Upper lobe of left lung (tissue), 6 donors: Measurements from ENCODE around the gene ELOA. TPM values are rescaled to one million over a fixed set of nuclear protein-coding genes. Genes with fewer than 3 reads are reported as not detected.

Source experiments
- ATAC-seq, 2 donors: fragments of 200-7000 bp; cut with Tn5 transposase; one replicate each; pipeline ENCODE4 v1.9.1; 2022; ENCODE audit warnings: mild to moderate bottlenecking in 2 of 2, moderate library complexity in 2 of 2; ENCODE audit not compliant: low FRiP score in 2 of 2
- DNase-seq, 2 donors: peaks; one replicate each; pipeline ENCODE4 v3.0.0-alpha.2; 2019 to 2020
- H3K27ac ChIP-seq, 4 donors: fragments of 200-600 bp; sonication (generic); one replicate each; pipeline ENCODE4 v1.5.1; 2016 to 2019
- H3K27me3 ChIP-seq, 4 donors: fragments of 200-600 bp; sonication (generic); one replicate each; pipeline ENCODE4 v1.5.1; 2017 to 2019
- H3K36me3 ChIP-seq, 4 donors: fragments of 200-600 bp; sonication (generic); one replicate each; pipeline ENCODE4 v1.5.1; 2016 to 2019
- H3K4me1 ChIP-seq, 4 donors: fragments of 200-600 bp; sonication (generic); one replicate each; pipeline ENCODE4 v1.5.1; 2018 to 2019
- H3K4me3 ChIP-seq, 4 donors: fragments of 200-600 bp; sonication (generic); one replicate each; pipeline ENCODE4 v1.5.1; 2017 to 2019; ENCODE audit warnings: mild to moderate bottlenecking in 2 of 4, moderate library complexity in 1 of 4
- H3K9me3 ChIP-seq, 4 donors: fragments of 200-600 bp; sonication (generic); one replicate each; pipeline ENCODE4 v1.5.1; 2018 to 2019
- CTCF ChIP-seq, 6 experiments: fragments of 450-650 bp in 4 of 6; fragments of 200-600 bp in 2 of 6; sonication (generic) in 2 of 6; IDR thresholded peaks; one replicate each; pipeline ENCODE4 v1.5.1; 2016 to 2019; ENCODE audit warnings: antibody characterized with exemption in 6 of 6
- EP300 ChIP-seq, 4 donors: sonication (generic); formaldehyde crosslinking; IDR thresholded peaks; one replicate each; pipeline ENCODE4 v1.5.1; 2017; ENCODE audit warnings: antibody characterized with exemption in 4 of 4, control low read depth in 2 of 4
- POLR2A ChIP-seq, 4 donors: fragments of 450-650 bp; IDR thresholded peaks; one replicate each; pipeline ENCODE4 v1.5.1; 2016 to 2017; ENCODE audit warnings: antibody characterized with exemption in 4 of 4, mild to moderate bottlenecking in 2 of 4
- POLR2AphosphoS5 ChIP-seq, 2 donors: sonication (generic); formaldehyde crosslinking; IDR thresholded peaks; one replicate each; pipeline ENCODE4 v1.5.1; 2017; ENCODE audit warnings: antibody characterized with exemption in 2 of 2
- WGBS, 2 donors: methylation state at CpG; one replicate each; pipeline ENCODE4 v1.1.5; 2017 to 2018; 5-methylcytosine and 5-hydroxymethylcytosine counted together
- total RNA-seq, 6 donors: library from RNA; depleted of rRNA in 4 of 6; stranded (reverse); fragments of >200 nt in 4 of 6; gene quantifications; one replicate each; pipeline versions ENCODE4 v1.1.0 to v1.2.1, GENCODE V29; 2016 to 2021
- donor health status: DM: no; HTN: no; CAD: no; lungs with moderate emphysema.
- donor health status: DM: no; HTN: yes; CAD: no; lungs with severe emphysema.

The ELOA gene
- total RNA-seq, 6 donors from 2014 or later, result 43.2 to 71.2 (median 59.0) TPM

- Histone ChIP-seq H3K9me3 (no peaks in the 10 kb centered on the region), H3K4me3 (no peak overlapping the region), H3K36me3 (peaks cover 60 to 77% (median 64%) of the 10 kb centered on the region in 4 donors), H3K27ac (no peak overlapping the region), H3K4me1 (peaks cover 11 to 27% (median 20%) of the 10 kb centered on the region in 4 donors), H3K27me3 (no peaks in the 10 kb centered on the region)
- 71 to 85% methylated on average over 4 of the region's 4 CpGs for WGBS, 2 donors
- ATAC-seq, result no peak
- no peak for DNase-seq
- TF ChIP-seq CTCF (IDR thresholded peaks at IDR 0.05) (no peak), POLR2A (IDR thresholded peaks at IDR 0.05) (no peak), EP300 (IDR thresholded peaks at IDR 0.05) (no peak), POLR2AphosphoS5 (IDR thresholded peaks at IDR 0.05) (no peak)
Measured at GRCh38 chr1:23751815-23752200, 8.5 kb downstream of the ELOA start.

GRCh38 chr1:23752909-23753308, 9.6 kb downstream of the ELOA start:
- no peak overlapping the region for H3K27ac ChIP-seq
- no peak for DNase-seq
- peaks cover 5 to 21% (median 12%) of the 10 kb centered on the region in 4 donors for H3K4me1 ChIP-seq
- no peaks in the 10 kb centered on the region for H3K9me3 ChIP-seq
- H3K36me3 ChIP-seq, result peaks cover 69 to 83% (median 74%) of the 10 kb centered on the region in 4 donors
- TF ChIP-seq POLR2A (IDR thresholded peaks at IDR 0.05) (no peak), CTCF (IDR thresholded peaks at IDR 0.05) (no peak), EP300 (IDR thresholded peaks at IDR 0.05) (no peak), POLR2AphosphoS5 (IDR thresholded peaks at IDR 0.05) (no peak)
- no peaks in the 10 kb centered on the region for H3K27me3 ChIP-seq
- 82 to 91% methylated on average over 1 of the region's 1 CpG for WGBS, 2 donors
- no peak for ATAC-seq
- no peak overlapping the region for H3K4me3 ChIP-seq

- ATAC-seq (peak in 1 of 2 donors; percentile 37), DNase-seq (no peak)
- Histone ChIP-seq H3K27me3 (no peaks in the 10 kb centered on the region), H3K36me3 (peaks cover 87 to 98% (median 94%) of the 10 kb centered on the region in 4 donors), H3K4me1 (peaks cover 0 to 8% (median under 1%) of the 10 kb centered on the region in 4 donors), H3K4me3 (no peak overlapping the region), H3K27ac (no peak overlapping the region), H3K9me3 (no peaks in the 10 kb centered on the region)
- WGBS, 2 donors, result 93 to 96% methylated on average over 3 of the region's 3 CpGs
- TF ChIP-seq EP300 (IDR thresholded peaks at IDR 0.05), result no peak
- no peak for TF ChIP-seq CTCF (IDR thresholded peaks at IDR 0.05)
- no peak for TF ChIP-seq POLR2AphosphoS5 (IDR thresholded peaks at IDR 0.05)
- no peak for TF ChIP-seq POLR2A (IDR thresholded peaks at IDR 0.05)
Measured at GRCh38 chr1:23756676-23757075, 13.4 kb downstream of the ELOA start.

- no peak for DNase-seq
- no peak for ATAC-seq
- H3K27ac ChIP-seq, result no peak overlapping the region
- H3K27me3 ChIP-seq, result no peaks in the 10 kb centered on the region
- H3K4me3 ChIP-seq, result no peak overlapping the region
- no peak for TF ChIP-seq CTCF (IDR thresholded peaks at IDR 0.05)
- no peak for TF ChIP-seq EP300 (IDR thresholded peaks at IDR 0.05)
- TF ChIP-seq POLR2AphosphoS5 (IDR thresholded peaks at IDR 0.05), result no peak
- TF ChIP-seq POLR2A (IDR thresholded peaks at IDR 0.05), result no peak
- H3K36me3 ChIP-seq, result peaks cover 75 to 95% (median 85%) of the 10 kb centered on the region in 4 donors
- H3K4me1 ChIP-seq, result peaks cover 0 to 4% (median 0%) of the 10 kb centered on the region in 4 donors
- WGBS, 2 donors, result 91 to 97% methylated on average over 1 of the region's 1 CpG
- H3K9me3 ChIP-seq, result no peaks in the 10 kb centered on the region
Measured at GRCh38 chr1:23757812-23758211, 14.5 kb downstream of the ELOA start.

- Histone ChIP-seq H3K4me3 (no peak overlapping the region), H3K36me3 (peaks cover 62 to 88% (median 73%) of the 10 kb centered on the region in 4 donors), H3K27me3 (no peaks in the 10 kb centered on the region), H3K9me3 (no peaks in the 10 kb centered on the region), H3K27ac (no peak overlapping the region), H3K4me1 (peaks cover 0 to 4% (median 0%) of the 10 kb centered on the region in 4 donors)
- 76% methylated on average over 4 of the region's 4 CpGs for WGBS, 2 donors
- no peak for ATAC-seq
- TF ChIP-seq EP300 (IDR thresholded peaks at IDR 0.05) (no peak), POLR2A (IDR thresholded peaks at IDR 0.05) (no peak), POLR2AphosphoS5 (IDR thresholded peaks at IDR 0.05) (no peak), CTCF (IDR thresholded peaks at IDR 0.05) (no peak)
- DNase-seq, result no peak
Measured at GRCh38 chr1:23759277-23759676, 16.0 kb downstream of the ELOA start.
